Measurements from ENCODE around the gene NMD3. TPM values are rescaled to one million over a fixed set of nuclear protein-coding genes. Genes with fewer than 3 reads are reported as not detected.

The NMD3 gene
- total RNA-seq, 4 donors from 2014 or later = 27.3 to 42.8 (median 37.4) TPM

DNA sequence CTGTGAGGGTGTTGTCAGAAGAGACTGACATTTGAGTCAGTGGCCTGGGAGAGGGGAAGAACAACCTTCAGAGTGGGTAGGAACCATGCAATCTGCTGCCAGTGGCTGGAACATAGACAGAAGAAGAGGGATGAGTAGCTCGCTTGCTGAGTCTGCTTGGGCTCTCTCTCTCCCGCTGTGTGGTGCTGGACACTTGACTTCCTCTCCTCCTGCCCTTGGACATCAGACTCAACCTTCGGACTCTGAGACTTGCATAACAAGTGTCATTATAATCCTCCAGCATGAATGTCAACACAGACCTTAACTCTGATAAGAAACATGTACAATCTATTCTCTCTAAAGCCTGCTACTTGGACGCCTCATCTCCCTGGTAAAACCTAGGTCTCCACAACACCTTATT lies 5.9 kb upstream of the NMD3 start:
- no peak for DNase-seq
- in situ Hi-C loops (cut with MboI; ENCODE audit: low sequenced_read_pairs in 4 of 4) (loop anchor here in 2 of 4 donors (25.0 kb wide), 1 partner anchor 503 kb away; no protein-coding TSS in a partner anchor), intact Hi-C loops (cut with DNase I; ENCODE audit: low total_unique reads) (no loop called here)
- no peak for ATAC-seq
- no peaks in the 10 kb centered on the region for H3K9me3 ChIP-seq
- H3K4me3 ChIP-seq = no peak overlapping the region
- H3K27ac ChIP-seq = no peak overlapping the region
- no peaks in the 10 kb centered on the region for H3K4me1 ChIP-seq
- no peak for TF ChIP-seq POLR2A (IDR thresholded peaks at IDR 0.05)
- TF ChIP-seq, protein P1, sequence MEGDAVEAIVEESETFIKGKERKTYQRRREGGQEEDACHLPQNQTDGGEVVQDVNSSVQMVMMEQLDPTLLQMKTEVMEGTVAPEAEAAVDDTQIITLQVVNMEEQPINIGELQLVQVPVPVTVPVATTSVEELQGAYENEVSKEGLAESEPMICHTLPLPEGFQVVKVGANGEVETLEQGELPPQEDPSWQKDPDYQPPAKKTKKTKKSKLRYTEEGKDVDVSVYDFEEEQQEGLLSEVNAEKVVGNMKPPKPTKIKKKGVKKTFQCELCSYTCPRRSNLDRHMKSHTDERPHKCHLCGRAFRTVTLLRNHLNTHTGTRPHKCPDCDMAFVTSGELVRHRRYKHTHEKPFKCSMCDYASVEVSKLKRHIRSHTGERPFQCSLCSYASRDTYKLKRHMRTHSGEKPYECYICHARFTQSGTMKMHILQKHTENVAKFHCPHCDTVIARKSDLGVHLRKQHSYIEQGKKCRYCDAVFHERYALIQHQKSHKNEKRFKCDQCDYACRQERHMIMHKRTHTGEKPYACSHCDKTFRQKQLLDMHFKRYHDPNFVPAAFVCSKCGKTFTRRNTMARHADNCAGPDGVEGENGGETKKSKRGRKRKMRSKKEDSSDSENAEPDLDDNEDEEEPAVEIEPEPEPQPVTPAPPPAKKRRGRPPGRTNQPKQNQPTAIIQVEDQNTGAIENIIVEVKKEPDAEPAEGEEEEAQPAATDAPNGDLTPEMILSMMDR (IDR thresholded peaks at IDR 0.05 in 4 of 5, conservative IDR thresholded peaks at IDR 0.05 in 1 of 5) = no peak
- H3K36me3 ChIP-seq = no peaks in the 10 kb centered on the region
- no peaks in the 10 kb centered on the region for H3K27me3 ChIP-seq

DNA sequence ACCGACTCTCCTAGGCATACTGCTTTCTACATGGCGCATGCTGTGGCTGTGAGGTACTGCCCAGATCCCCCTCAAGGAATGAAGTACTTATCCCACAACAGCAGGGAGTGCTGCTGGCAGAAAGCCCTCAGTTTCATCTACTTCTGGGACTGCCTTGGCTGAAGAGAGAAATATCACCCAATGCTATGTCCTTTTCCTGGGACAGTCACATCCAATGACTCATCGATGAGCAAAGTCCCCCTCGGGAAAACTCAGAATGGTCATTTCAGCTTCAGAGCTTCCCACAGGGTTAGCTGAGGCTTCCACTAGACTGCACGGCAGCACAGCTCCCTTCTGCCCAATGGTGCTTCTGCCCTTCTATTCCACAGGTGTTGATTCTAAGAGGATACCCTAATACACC lies 3.6 kb upstream of the NMD3 start:
- Histone ChIP-seq H3K36me3 (no peaks in the 10 kb centered on the region), H3K9me3 (no peaks in the 10 kb centered on the region), H3K27me3 (no peaks in the 10 kb centered on the region), H3K27ac (peak overlapping the region in 1 of 4 donors; percentile 19), H3K4me3 (no peak overlapping the region), H3K4me1 (peaks cover 9 to 12% of the 10 kb centered on the region in 2 donors)
- in situ Hi-C loops (cut with MboI; ENCODE audit: low sequenced_read_pairs in 4 of 4) = loop anchor here in 2 of 4 donors (25.0 kb wide), 1 partner anchor 505 kb away; no protein-coding TSS in a partner anchor
- intact Hi-C loops (cut with DNase I; ENCODE audit: low total_unique reads) = no loop called here
- TF ChIP-seq, protein P1 (IDR thresholded peaks at IDR 0.05 in 4 of 5, conservative IDR thresholded peaks at IDR 0.05 in 1 of 5) = no peak
- no peak for TF ChIP-seq POLR2A (IDR thresholded peaks at IDR 0.05)
- ATAC-seq (no peak), DNase-seq (no peak)

DNA sequence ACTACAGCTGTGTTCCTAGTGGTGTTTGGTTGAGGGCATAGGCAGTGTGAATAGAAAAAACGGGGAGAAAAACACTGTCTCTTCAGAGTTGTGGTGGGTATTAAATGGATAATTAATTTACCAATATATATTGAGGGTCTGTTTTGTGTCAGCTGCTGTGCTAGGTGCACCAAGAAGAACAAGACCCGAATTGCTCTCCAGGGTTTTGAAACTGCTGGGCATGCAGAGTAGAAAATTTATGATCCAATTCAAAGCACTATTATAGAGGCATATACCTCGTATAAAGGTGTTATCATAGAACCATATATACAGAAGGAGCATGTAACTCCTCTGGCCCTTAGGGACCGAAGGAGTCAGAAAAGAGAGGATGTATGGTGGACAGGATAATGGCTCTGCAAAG lies 1.6 kb upstream of the NMD3 start:
- TF ChIP-seq POLR2A (IDR thresholded peaks at IDR 0.05) = no peak
- TF ChIP-seq, protein P1 (IDR thresholded peaks at IDR 0.05 in 4 of 5, conservative IDR thresholded peaks at IDR 0.05 in 1 of 5) = no peak
- in situ Hi-C loops (cut with MboI; ENCODE audit: low sequenced_read_pairs in 4 of 4) = loop anchor here in 2 of 4 donors (25.0 kb wide), 1 partner anchor 507 kb away; no protein-coding TSS in a partner anchor
- no peak overlapping the region for H3K27ac ChIP-seq
- ATAC-seq (no peak), DNase-seq (no peak)
- peaks cover 19 to 24% of the 10 kb centered on the region in 2 donors for H3K4me1 ChIP-seq
- intact Hi-C loops (cut with DNase I; ENCODE audit: low total_unique reads) = no loop called here
- no peaks in the 10 kb centered on the region for H3K27me3 ChIP-seq
- H3K9me3 ChIP-seq = no peaks in the 10 kb centered on the region
- H3K36me3 ChIP-seq = peaks cover 0 to under 1% of the 10 kb centered on the region in 2 donors
- H3K4me3 ChIP-seq = no peak overlapping the region

DNA sequence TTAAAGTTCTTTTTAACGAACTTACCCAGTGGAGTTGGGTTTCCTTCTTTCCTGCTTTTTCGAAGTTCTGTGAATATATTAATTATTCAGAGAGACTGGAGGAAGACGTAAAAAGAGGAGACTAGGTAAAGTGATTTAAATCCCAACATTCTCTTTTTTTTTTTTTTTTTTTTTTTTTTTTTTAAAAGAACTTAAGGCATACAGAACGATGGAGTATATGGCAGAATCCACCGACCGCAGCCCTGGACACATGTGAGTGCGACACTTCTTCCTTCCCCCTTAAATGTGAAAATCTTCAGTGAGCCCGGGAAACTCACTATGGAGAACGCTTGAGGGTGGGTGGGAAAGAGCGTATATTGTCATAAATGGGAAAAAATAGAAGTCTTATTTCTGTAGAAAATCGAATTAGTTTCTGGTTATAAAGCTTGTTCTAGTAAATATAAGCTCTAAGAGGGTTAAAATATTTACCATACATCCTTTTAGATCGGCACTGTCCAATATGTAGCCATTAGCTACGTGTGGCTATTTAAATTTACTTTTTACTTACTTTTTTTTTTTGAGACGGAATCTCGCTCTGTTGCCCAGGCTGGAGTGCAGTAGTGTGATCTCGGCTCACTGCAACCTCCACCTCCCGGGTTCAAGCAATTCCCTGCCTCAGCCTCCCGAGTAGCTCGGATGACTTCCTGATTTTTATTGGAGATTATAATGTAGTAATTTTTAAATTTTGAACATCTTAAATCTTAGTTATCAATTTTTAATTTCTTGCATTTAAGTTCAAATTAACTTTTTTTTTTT lies 892 bp downstream of the NMD3 start:
- no peaks in the 10 kb centered on the region for H3K9me3 ChIP-seq
- peaks cover 19 to 29% of the 10 kb centered on the region in 2 donors for H3K4me1 ChIP-seq
- H3K27ac ChIP-seq = peak overlapping the region; percentile 92 to 95 (median 94)
- intact Hi-C loops (cut with DNase I; ENCODE audit: low total_unique reads) = loop anchor here (1.0 to 5.0 kb wide), 3 partner anchors 467 to 823 kb away; partner anchors contain the start of genes IFT80 and SMC4
- no peaks in the 10 kb centered on the region for H3K27me3 ChIP-seq
- H3K36me3 ChIP-seq = peaks cover 0 to 22% of the 10 kb centered on the region in 2 donors
- H3K4me3 ChIP-seq = peak overlapping the region; percentile 84 to 95 (median 90)
- in situ Hi-C loops (cut with MboI; ENCODE audit: low sequenced_read_pairs in 4 of 4) = loop anchor here in 2 of 4 donors (25.0 kb wide), 1 partner anchor 510 kb away; no protein-coding TSS in a partner anchor
- DNase-seq = no peak
- no peak for TF ChIP-seq POLR2A (IDR thresholded peaks at IDR 0.05)
- TF ChIP-seq, protein P1 (IDR thresholded peaks at IDR 0.05 in 4 of 5, conservative IDR thresholded peaks at IDR 0.05 in 1 of 5) = no peak
- ATAC-seq = peak in 1 of 2 donors; percentile 45

Measured in gastrocnemius medialis (tissue), 4 donors.